Measurements from ENCODE around the gene RWDD1.
A peak's percentile ranks its signal among the peaks of the same experiment; 100 is the strongest.

Gene RWDD1

DNA sequence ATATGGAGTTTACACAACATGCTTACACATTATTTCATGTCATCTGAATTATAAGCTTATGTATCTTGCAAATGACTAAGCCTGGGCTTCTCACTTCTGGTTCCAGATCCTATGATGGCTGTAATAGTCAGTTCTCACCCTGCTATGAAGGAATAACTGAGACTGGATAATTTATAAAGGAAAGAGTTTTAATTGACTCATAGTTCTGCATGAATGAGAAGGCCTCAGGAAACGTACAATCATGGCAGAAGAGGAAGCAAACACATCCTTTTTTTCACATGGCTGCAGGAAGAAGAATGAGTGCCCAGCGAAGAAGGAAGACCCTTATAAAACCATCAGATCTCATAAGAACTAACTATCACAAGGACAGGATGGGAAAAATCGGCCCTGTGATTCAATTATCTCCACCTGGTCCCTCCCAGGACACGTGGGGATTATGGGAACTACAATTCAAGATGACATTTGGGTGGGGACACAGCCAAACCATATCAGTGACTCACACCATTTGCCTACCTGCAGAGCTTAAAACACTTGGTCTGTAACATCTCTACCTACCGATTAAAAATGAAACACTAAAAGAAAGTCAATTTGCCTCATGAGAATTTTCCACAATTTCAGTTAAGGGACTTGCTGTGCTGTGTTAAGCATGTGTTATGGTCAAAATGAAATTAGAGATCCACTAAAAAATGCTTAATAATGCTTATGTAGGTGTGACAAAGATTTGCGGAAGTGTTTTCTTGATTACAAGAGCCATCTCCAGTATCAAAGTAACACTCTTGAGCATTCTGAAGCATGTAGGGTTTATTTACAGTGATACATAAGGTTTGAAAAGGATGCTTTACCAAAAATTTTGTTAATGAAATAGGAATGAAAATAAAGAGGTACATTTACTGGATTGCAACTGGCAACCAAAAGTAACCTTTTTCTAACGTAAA is 2.2 kb upstream of the RWDD1 start:
- H3K4ac ChIP-seq (ENCODE audit: low read depth in 1 of 2, low read length in 2 of 2), result no peak overlapping the region
- 72% methylated on average over 7 of the region's 7 CpGs for WGBS
- H3K36me3 ChIP-seq (ENCODE audit: control insufficient read depth in 1 of 2, insufficient read depth in 2 of 2, low read depth in 1 of 2, low read length in 2 of 2), result peaks cover 0 to 1% of the 10 kb centered on the region in 2 experiments
- H2BK12ac ChIP-seq (ENCODE audit: low read length in 2 of 2), result no peak overlapping the region
- H3K9me3 ChIP-seq (ENCODE audit: control insufficient read depth, low read length), result no peaks in the 10 kb centered on the region
- no peak overlapping the region for H3K4me2 ChIP-seq (ENCODE audit: low read length, poor library complexity, severe bottlenecking)
- no peak overlapping the region for H3K27ac ChIP-seq (ENCODE audit: low read length, poor library complexity, severe bottlenecking)
- H2BK120ac ChIP-seq (ENCODE audit: low read depth, low read length), result no peak overlapping the region
- H3K79me1 ChIP-seq (replicated peaks; ENCODE audit: low read length, poor library complexity, severe bottlenecking), result peaks cover 4% of the 10 kb centered on the region
- no peak overlapping the region for H2BK5ac ChIP-seq (ENCODE audit: low read depth, low read length, poor library complexity, severe bottlenecking)
- no peak overlapping the region for H4K8ac ChIP-seq (ENCODE audit: low read length)
- no peaks in the 10 kb centered on the region for H3K27me3 ChIP-seq (ENCODE audit: control insufficient read depth in 1 of 2, insufficient read depth in 1 of 2, low read length in 2 of 2)
- peak overlapping the region; percentile 96 for H3K9ac ChIP-seq (ENCODE audit: low read length)
- no peak overlapping the region for H2AK5ac ChIP-seq (ENCODE audit: low read length, severe bottlenecking)
- peaks cover 4% of the 10 kb centered on the region for H3K4me1 ChIP-seq (ENCODE audit: control insufficient read depth, insufficient read depth, low read depth, low read length)
- H2AFZ ChIP-seq (ENCODE audit: low read depth, low read length), result no peak overlapping the region
- no peak overlapping the region for H3K18ac ChIP-seq (ENCODE audit: low read depth in 1 of 2, low read length in 2 of 2)
- H2BK15ac ChIP-seq (ENCODE audit: low read depth, poor library complexity, severe bottlenecking), result peak overlapping the region; percentile 36
- H3K4me3 ChIP-seq (ENCODE audit: insufficient read depth in 1 of 2, low read depth in 1 of 2, low read length in 2 of 2), result peak overlapping the region in 1 of 2 experiments; percentile 35
- DNase-seq, result no peak
- no peak overlapping the region for H4K91ac ChIP-seq (ENCODE audit: low read length)
- H3K23ac ChIP-seq (ENCODE audit: low read length in 2 of 2), result no peak overlapping the region
- no peak overlapping the region for H3K14ac ChIP-seq (ENCODE audit: low read length in 2 of 2)

DNA sequence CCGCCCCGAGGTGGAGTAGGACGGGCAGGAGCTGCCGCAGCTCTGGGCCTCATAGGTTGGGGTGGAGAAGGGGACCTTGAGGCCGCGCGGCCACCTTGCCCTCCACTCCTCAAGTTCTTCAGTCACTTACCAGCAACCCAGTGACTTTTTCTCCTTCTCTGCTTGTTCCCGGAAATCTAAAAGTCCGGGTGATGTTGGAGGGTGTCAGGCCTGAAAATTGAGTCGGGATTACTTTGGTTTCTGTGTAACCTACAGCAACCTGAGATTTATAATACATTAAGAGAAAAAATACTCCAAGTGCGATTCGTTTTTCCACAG is 338 bp downstream of the RWDD1 start:
- H2BK120ac ChIP-seq (ENCODE audit: low read depth, low read length), result no peak overlapping the region
- no peaks in the 10 kb centered on the region for H3K27me3 ChIP-seq (ENCODE audit: control insufficient read depth in 1 of 2, insufficient read depth in 1 of 2, low read length in 2 of 2)
- H3K4ac ChIP-seq (ENCODE audit: low read depth in 1 of 2, low read length in 2 of 2), result peak overlapping the region in 1 of 2 experiments; percentile 96
- no peaks in the 10 kb centered on the region for H3K4me1 ChIP-seq (ENCODE audit: control insufficient read depth, insufficient read depth, low read depth, low read length)
- peak overlapping the region in 1 of 2 experiments; percentile 15 for H3K23ac ChIP-seq (ENCODE audit: low read length in 2 of 2)
- peaks cover 6 to 24% of the 10 kb centered on the region in 2 experiments for H3K36me3 ChIP-seq (ENCODE audit: control insufficient read depth in 1 of 2, insufficient read depth in 2 of 2, low read depth in 1 of 2, low read length in 2 of 2)
- H4K8ac ChIP-seq (ENCODE audit: low read length), result peak overlapping the region; percentile 2
- H3K27ac ChIP-seq (ENCODE audit: low read length, poor library complexity, severe bottlenecking), result peak overlapping the region; percentile 70
- H4K91ac ChIP-seq (ENCODE audit: low read length), result peak overlapping the region; percentile 1
- 0% methylated on average over 6 of the region's 12 CpGs for WGBS
- peak overlapping the region; percentile 3 to 90 for H3K18ac ChIP-seq (ENCODE audit: low read depth in 1 of 2, low read length in 2 of 2)
- no peak overlapping the region for H2AK5ac ChIP-seq (ENCODE audit: low read length, severe bottlenecking)
- no peaks in the 10 kb centered on the region for H3K9me3 ChIP-seq (ENCODE audit: control insufficient read depth, low read length)
- H2BK5ac ChIP-seq (ENCODE audit: low read depth, low read length, poor library complexity, severe bottlenecking), result peak overlapping the region; percentile 31
- H3K4me2 ChIP-seq (ENCODE audit: low read length, poor library complexity, severe bottlenecking), result peak overlapping the region; percentile 64
- peak overlapping the region; percentile 96 for H3K9ac ChIP-seq (ENCODE audit: low read length)
- H3K4me3 ChIP-seq (ENCODE audit: insufficient read depth in 1 of 2, low read depth in 1 of 2, low read length in 2 of 2), result peak overlapping the region; percentile 75 to 93
- no peak for DNase-seq
- H3K79me1 ChIP-seq (replicated peaks; ENCODE audit: low read length, poor library complexity, severe bottlenecking), result peaks cover 12% of the 10 kb centered on the region
- no peak overlapping the region for H2BK15ac ChIP-seq (ENCODE audit: low read depth, poor library complexity, severe bottlenecking)
- peak overlapping the region in 1 of 2 experiments; percentile 18 for H3K14ac ChIP-seq (ENCODE audit: low read length in 2 of 2)
- peak overlapping the region; percentile 76 for H2AFZ ChIP-seq (ENCODE audit: low read depth, low read length)
- no peak overlapping the region for H2BK12ac ChIP-seq (ENCODE audit: low read length in 2 of 2)

GRCh38 chr6:116572162-116572561 is 858 bp downstream of the RWDD1 start:
- Histone ChIP-seq H2BK5ac (ENCODE audit: low read depth, low read length, poor library complexity, severe bottlenecking) (no peak overlapping the region), H2AFZ (ENCODE audit: low read depth, low read length) (no peak overlapping the region), H2AK5ac (ENCODE audit: low read length, severe bottlenecking) (no peak overlapping the region), H3K27me3 (ENCODE audit: control insufficient read depth in 1 of 2, insufficient read depth in 1 of 2, low read length in 2 of 2) (no peaks in the 10 kb centered on the region), H3K4me2 (ENCODE audit: low read length, poor library complexity, severe bottlenecking) (peak overlapping the region; percentile 64), H3K9me3 (ENCODE audit: control insufficient read depth, low read length) (no peaks in the 10 kb centered on the region), H3K4ac (ENCODE audit: low read depth in 1 of 2, low read length in 2 of 2) (no peak overlapping the region), H3K4me3 (ENCODE audit: insufficient read depth in 1 of 2, low read depth in 1 of 2, low read length in 2 of 2) (peak overlapping the region; percentile 57 to 93), H2BK15ac (ENCODE audit: low read depth, poor library complexity, severe bottlenecking) (no peak overlapping the region), H3K27ac (ENCODE audit: low read length, poor library complexity, severe bottlenecking) (peak overlapping the region; percentile 1), H3K9ac (ENCODE audit: low read length) (peak overlapping the region; percentile 96), H2BK120ac (ENCODE audit: low read depth, low read length) (no peak overlapping the region), H4K91ac (ENCODE audit: low read length) (no peak overlapping the region), H3K18ac (ENCODE audit: low read depth in 1 of 2, low read length in 2 of 2) (no peak overlapping the region), H4K8ac (ENCODE audit: low read length) (no peak overlapping the region), H3K14ac (ENCODE audit: low read length in 2 of 2) (no peak overlapping the region), H3K23ac (ENCODE audit: low read length in 2 of 2) (no peak overlapping the region), H3K4me1 (ENCODE audit: control insufficient read depth, insufficient read depth, low read depth, low read length) (no peaks in the 10 kb centered on the region), H3K36me3 (ENCODE audit: control insufficient read depth in 1 of 2, insufficient read depth in 2 of 2, low read depth in 1 of 2, low read length in 2 of 2) (peaks cover 6 to 29% of the 10 kb centered on the region in 2 experiments), H2BK12ac (ENCODE audit: low read length in 2 of 2) (no peak overlapping the region), H3K79me1 (replicated peaks; ENCODE audit: low read length, poor library complexity, severe bottlenecking) (peaks cover 12% of the 10 kb centered on the region)
- 1% methylated on average over 6 of the region's 7 CpGs for WGBS
- peak; percentile 72 for DNase-seq

GRCh38 chr6:116575227-116575626 is 3.9 kb downstream of the RWDD1 start:
- Histone ChIP-seq H3K4me2 (ENCODE audit: low read length, poor library complexity, severe bottlenecking) (no peak overlapping the region), H3K36me3 (ENCODE audit: control insufficient read depth in 1 of 2, insufficient read depth in 2 of 2, low read depth in 1 of 2, low read length in 2 of 2) (peaks cover 6 to 44% of the 10 kb centered on the region in 2 experiments), H3K4me3 (ENCODE audit: insufficient read depth in 1 of 2, low read depth in 1 of 2, low read length in 2 of 2) (no peak overlapping the region), H4K8ac (ENCODE audit: low read length) (no peak overlapping the region), H2BK120ac (ENCODE audit: low read depth, low read length) (no peak overlapping the region), H3K27me3 (ENCODE audit: control insufficient read depth in 1 of 2, insufficient read depth in 1 of 2, low read length in 2 of 2) (no peaks in the 10 kb centered on the region), H2BK12ac (ENCODE audit: low read length in 2 of 2) (no peak overlapping the region), H3K79me1 (replicated peaks; ENCODE audit: low read length, poor library complexity, severe bottlenecking) (peaks cover 11% of the 10 kb centered on the region), H3K4me1 (ENCODE audit: control insufficient read depth, insufficient read depth, low read depth, low read length) (no peaks in the 10 kb centered on the region), H2AK5ac (ENCODE audit: low read length, severe bottlenecking) (no peak overlapping the region), H3K9me3 (ENCODE audit: control insufficient read depth, low read length) (no peaks in the 10 kb centered on the region), H3K23ac (ENCODE audit: low read length in 2 of 2) (no peak overlapping the region), H3K27ac (ENCODE audit: low read length, poor library complexity, severe bottlenecking) (no peak overlapping the region), H4K91ac (ENCODE audit: low read length) (no peak overlapping the region), H2BK15ac (ENCODE audit: low read depth, poor library complexity, severe bottlenecking) (no peak overlapping the region), H3K14ac (ENCODE audit: low read length in 2 of 2) (no peak overlapping the region), H2AFZ (ENCODE audit: low read depth, low read length) (no peak overlapping the region), H2BK5ac (ENCODE audit: low read depth, low read length, poor library complexity, severe bottlenecking) (no peak overlapping the region), H3K18ac (ENCODE audit: low read depth in 1 of 2, low read length in 2 of 2) (no peak overlapping the region), H3K4ac (ENCODE audit: low read depth in 1 of 2, low read length in 2 of 2) (no peak overlapping the region), H3K9ac (ENCODE audit: low read length) (no peak overlapping the region)
- no peak for DNase-seq
- WGBS, result no CpG with 5 or more reads among the region's 2 CpGs
